Suprapubic skin (tissue), 4 donors: ENCODE data around the gene LDB2. TPM values are rescaled to one million over a fixed set of nuclear protein-coding genes. Genes with fewer than 3 reads are reported as not detected.

Source experiments
- DNase-seq, 2 donors: peaks; one replicate each; pipeline ENCODE4 v3.0.0-alpha.2; 2019; ENCODE audit warnings: low spot score in 2 of 2
- H3K27ac ChIP-seq: fragments of 200-600 bp; sonication (generic); one replicate; pipeline ENCODE4 v1.5.1; 2019
- H3K27me3 ChIP-seq: fragments of 200-600 bp; sonication (generic); one replicate; pipeline ENCODE4 v1.5.1; 2019
- H3K36me3 ChIP-seq: fragments of 200-600 bp; sonication (generic); one replicate; pipeline ENCODE4 v1.5.1; 2019
- H3K4me1 ChIP-seq: fragments of 200-600 bp; sonication (generic); one replicate; pipeline ENCODE4 v1.5.1; 2019
- H3K4me3 ChIP-seq: fragments of 200-600 bp; sonication (generic); one replicate; pipeline ENCODE4 v1.5.1; 2019; ENCODE audit warnings: mild to moderate bottlenecking
- H3K9me3 ChIP-seq: fragments of 200-600 bp; sonication (generic); one replicate; pipeline ENCODE4 v1.5.1; 2019
- EP300 ChIP-seq: sonication (generic); formaldehyde crosslinking; IDR thresholded peaks from one replicate; pipeline ENCODE4 v1.6.1; 2017; ENCODE audit warnings: antibody characterized with exemption
- POLR2A ChIP-seq, 2 donors: fragments of 450-650 bp; IDR thresholded peaks; one replicate each; pipeline ENCODE4 v1.6.1; 2017; ENCODE audit warnings: antibody characterized with exemption in 2 of 2, mild to moderate bottlenecking in 2 of 2, moderate library complexity in 2 of 2
- POLR2AphosphoS5 ChIP-seq, 3 donors: sonication (generic); formaldehyde crosslinking; IDR thresholded peaks; one replicate each; pipeline ENCODE4 v1.6.1; 2017; ENCODE audit warnings: antibody characterized with exemption in 3 of 3
- WGBS: methylation state at CpG from one replicate; pipeline ENCODE4 v1.1.5; 2018; 5-methylcytosine and 5-hydroxymethylcytosine counted together
- total RNA-seq, 4 donors: library from RNA; depleted of rRNA; stranded (reverse); fragments of >200 nt; gene quantifications; one replicate each; pipeline ENCODE4 v1.1.0, GENCODE V29; 2016
- TF ChIP-seq, protein P1 (sequence below), 2 donors: fragments of 200-600 bp in 1 of 2; fragments of 450-650 bp in 1 of 2; sonication (generic) in 1 of 2; IDR thresholded peaks; one replicate each; pipeline ENCODE4 v1.5.1; 2016 to 2019; ENCODE audit warnings: antibody characterized with exemption in 2 of 2, mild to moderate bottlenecking in 1 of 2, moderate library complexity in 1 of 2

LDB2 gene
- total RNA-seq, 4 donors from 2014 or later, result 4.7 to 17.7 (median 9.9) TPM

DNA sequence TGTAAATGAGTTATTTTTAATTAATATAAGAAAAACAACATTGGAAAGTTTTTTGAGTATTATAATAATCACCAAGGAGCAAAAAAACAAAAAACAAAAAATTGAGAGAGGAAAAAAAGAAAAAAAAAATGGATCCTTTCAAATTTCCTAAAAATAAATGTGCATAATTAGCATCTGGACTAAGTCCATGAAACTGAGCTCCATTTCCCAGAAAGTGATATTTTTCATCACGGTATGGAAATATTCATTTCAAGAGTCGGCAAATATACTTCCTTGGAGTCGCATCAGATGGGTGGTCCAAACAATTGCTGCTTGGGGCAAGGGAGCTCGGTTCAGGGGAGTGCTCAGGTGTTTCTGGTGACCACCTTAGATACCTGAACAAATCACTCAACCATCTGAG lies 305.1 kb downstream of the LDB2 start:
- Histone ChIP-seq H3K27me3 (no peaks in the 10 kb centered on the region), H3K36me3 (no peaks in the 10 kb centered on the region), H3K27ac (no peak overlapping the region), H3K4me3 (no peak overlapping the region), H3K4me1 (peaks cover 3% of the 10 kb centered on the region), H3K9me3 (no peaks in the 10 kb centered on the region)
- no peak for TF ChIP-seq POLR2A (IDR thresholded peaks at IDR 0.05)
- TF ChIP-seq, protein P1, sequence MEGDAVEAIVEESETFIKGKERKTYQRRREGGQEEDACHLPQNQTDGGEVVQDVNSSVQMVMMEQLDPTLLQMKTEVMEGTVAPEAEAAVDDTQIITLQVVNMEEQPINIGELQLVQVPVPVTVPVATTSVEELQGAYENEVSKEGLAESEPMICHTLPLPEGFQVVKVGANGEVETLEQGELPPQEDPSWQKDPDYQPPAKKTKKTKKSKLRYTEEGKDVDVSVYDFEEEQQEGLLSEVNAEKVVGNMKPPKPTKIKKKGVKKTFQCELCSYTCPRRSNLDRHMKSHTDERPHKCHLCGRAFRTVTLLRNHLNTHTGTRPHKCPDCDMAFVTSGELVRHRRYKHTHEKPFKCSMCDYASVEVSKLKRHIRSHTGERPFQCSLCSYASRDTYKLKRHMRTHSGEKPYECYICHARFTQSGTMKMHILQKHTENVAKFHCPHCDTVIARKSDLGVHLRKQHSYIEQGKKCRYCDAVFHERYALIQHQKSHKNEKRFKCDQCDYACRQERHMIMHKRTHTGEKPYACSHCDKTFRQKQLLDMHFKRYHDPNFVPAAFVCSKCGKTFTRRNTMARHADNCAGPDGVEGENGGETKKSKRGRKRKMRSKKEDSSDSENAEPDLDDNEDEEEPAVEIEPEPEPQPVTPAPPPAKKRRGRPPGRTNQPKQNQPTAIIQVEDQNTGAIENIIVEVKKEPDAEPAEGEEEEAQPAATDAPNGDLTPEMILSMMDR (IDR thresholded peaks at IDR 0.05), result no peak
- no peak for TF ChIP-seq POLR2AphosphoS5 (IDR thresholded peaks at IDR 0.05)
- no peak for TF ChIP-seq EP300
- no peak for DNase-seq
- 72% methylated on average over 4 of the region's 4 CpGs for WGBS

GRCh38 chr4:16591272-16591826 lies 307.1 kb downstream of the LDB2 start:
- H3K4me1 ChIP-seq, result no peaks in the 10 kb centered on the region
- H3K4me3 ChIP-seq, result no peak overlapping the region
- H3K27me3 ChIP-seq, result no peaks in the 10 kb centered on the region
- H3K36me3 ChIP-seq, result no peaks in the 10 kb centered on the region
- H3K27ac ChIP-seq, result no peak overlapping the region
- no peaks in the 10 kb centered on the region for H3K9me3 ChIP-seq
- DNase-seq, result no peak
- WGBS, result 94% methylated on average over 3 of the region's 3 CpGs
- no peak for TF ChIP-seq POLR2AphosphoS5 (IDR thresholded peaks at IDR 0.05)
- TF ChIP-seq, protein P1 (IDR thresholded peaks at IDR 0.05), result no peak
- TF ChIP-seq EP300, result no peak

- WGBS, result 73% methylated on average over 4 of the region's 4 CpGs
- Histone ChIP-seq H3K4me1 (no peaks in the 10 kb centered on the region), H3K4me3 (no peak overlapping the region), H3K36me3 (no peaks in the 10 kb centered on the region), H3K9me3 (no peaks in the 10 kb centered on the region), H3K27me3 (no peaks in the 10 kb centered on the region), H3K27ac (no peak overlapping the region)
- DNase-seq, result no peak
- TF ChIP-seq EP300 (no peak), POLR2A (IDR thresholded peaks at IDR 0.05) (no peak), POLR2AphosphoS5 (IDR thresholded peaks at IDR 0.05) (no peak)
- TF ChIP-seq, protein P1 (IDR thresholded peaks at IDR 0.05), result no peak
Observed at GRCh38 chr4:16590797-16591196, 307.6 kb downstream of the LDB2 start.

DNA sequence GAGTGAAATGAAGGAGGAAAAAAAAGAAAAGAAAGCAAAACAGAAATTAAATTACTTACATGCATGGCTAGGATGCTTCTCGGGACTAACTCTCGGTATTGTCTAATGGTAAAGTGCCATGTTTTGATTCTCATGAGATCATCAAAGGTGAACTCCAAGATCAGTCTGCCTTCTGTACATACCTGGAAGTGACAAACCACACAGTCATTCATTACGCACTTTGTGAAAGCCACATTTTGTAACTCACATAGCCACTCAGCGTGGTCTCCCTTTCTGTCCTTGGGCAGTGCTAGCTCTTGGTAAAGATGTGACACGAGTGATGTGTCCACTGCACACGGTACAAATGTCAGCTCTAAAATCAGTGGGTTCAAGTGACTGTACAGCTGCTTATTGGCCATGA lies 309.8 kb downstream of the LDB2 start:
- Histone ChIP-seq H3K9me3 (no peaks in the 10 kb centered on the region), H3K4me3 (no peak overlapping the region), H3K4me1 (no peaks in the 10 kb centered on the region), H3K27ac (peak overlapping the region; percentile 39), H3K36me3 (no peaks in the 10 kb centered on the region), H3K27me3 (no peaks in the 10 kb centered on the region)
- no peak for DNase-seq
- 79% methylated on average over 6 of the region's 6 CpGs for WGBS
- TF ChIP-seq POLR2AphosphoS5 (IDR thresholded peaks at IDR 0.05) (no peak), EP300 (no peak), POLR2A (IDR thresholded peaks at IDR 0.05) (no peak)
- TF ChIP-seq, protein P1 (IDR thresholded peaks at IDR 0.05), result no peak

- no peaks in the 10 kb centered on the region for H3K9me3 ChIP-seq
- H3K27ac ChIP-seq, result peak overlapping the region; percentile 39
- no peak overlapping the region for H3K4me3 ChIP-seq
- no peaks in the 10 kb centered on the region for H3K4me1 ChIP-seq
- WGBS, result 51% methylated on average over 1 of the region's 1 CpG
- no peak for DNase-seq
- TF ChIP-seq EP300, result no peak
- TF ChIP-seq, protein P1 (IDR thresholded peaks at IDR 0.05), result no peak
- no peak for TF ChIP-seq POLR2AphosphoS5 (IDR thresholded peaks at IDR 0.05)
- no peak for TF ChIP-seq POLR2A (IDR thresholded peaks at IDR 0.05)
- H3K27me3 ChIP-seq, result no peaks in the 10 kb centered on the region
- H3K36me3 ChIP-seq, result no peaks in the 10 kb centered on the region
Observed at GRCh38 chr4:16588149-16588548, 310.3 kb downstream of the LDB2 start.
